PFSK-1 (cell line): ENCODE results near the gene CYRIA.

Source experiments
- FOXP2 ChIP-seq: optimal IDR thresholded peaks from 2 replicates; pipeline ENCODE3; 2011; ENCODE audit warnings: borderline replicate concordance, control low read depth, inconsistent platforms; ENCODE audit not compliant: insufficient read depth; ENCODE audit errors: extremely low read length, extremely low read depth
- POLR2AphosphoS5 ChIP-seq: IDR thresholded peaks from 2 replicates; pipeline ENCODE4 v1.6.1; 2012; ENCODE audit warnings: low read depth, mild to moderate bottlenecking, control low read depth, low read length, moderate library complexity
- REST ChIP-seq, 2 experiments: IDR thresholded peaks; 2 replicates each; pipeline versions ENCODE4 v1.6.1 to v1.8.0; 2011 to 2012; ENCODE audit warnings: low read depth in 2 of 2, low read length in 2 of 2, control low read depth in 1 of 2, inconsistent platforms in 1 of 2, mild to moderate bottlenecking in 1 of 2, moderate library complexity in 1 of 2; ENCODE audit not compliant: insufficient read depth in 1 of 2
- SIN3A ChIP-seq: IDR thresholded peaks from 2 replicates; pipeline ENCODE4 v1.6.1; 2012; ENCODE audit warnings: mild to moderate bottlenecking, low read length, moderate library complexity, borderline replicate concordance; ENCODE audit not compliant: insufficient read depth
- TAF1 ChIP-seq: IDR thresholded peaks from 2 replicates; pipeline ENCODE4 v1.6.1; 2012; ENCODE audit warnings: low read length, control low read depth, borderline replicate concordance; ENCODE audit not compliant: insufficient read depth

CYRIA gene

DNA sequence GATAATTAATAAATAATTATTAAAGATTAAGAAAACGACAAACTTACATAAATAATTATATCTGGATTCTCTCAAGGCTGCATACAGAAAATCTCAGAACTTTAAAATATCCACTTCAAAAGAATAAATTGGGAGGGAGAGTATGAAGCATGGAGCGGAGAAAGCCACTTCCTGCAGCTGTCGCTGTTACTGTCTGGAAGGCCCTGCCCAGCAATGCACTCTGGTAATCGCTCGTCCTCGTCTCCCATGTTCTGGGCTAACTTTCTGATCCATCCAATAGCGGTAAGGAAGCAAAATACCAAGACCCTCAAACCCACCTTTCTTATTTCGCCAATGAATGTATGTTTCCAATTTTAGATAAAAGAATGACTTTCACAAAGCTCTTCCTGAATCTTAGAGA lies 26.7 kb downstream of the CYRIA start:
- TF ChIP-seq SIN3A (no peak), REST (IDR thresholded peaks at IDR 0.05; ENCODE audit: insufficient read depth in 1 of 2, low read depth in 2 of 2, low read length in 2 of 2) (no peak)

DNA sequence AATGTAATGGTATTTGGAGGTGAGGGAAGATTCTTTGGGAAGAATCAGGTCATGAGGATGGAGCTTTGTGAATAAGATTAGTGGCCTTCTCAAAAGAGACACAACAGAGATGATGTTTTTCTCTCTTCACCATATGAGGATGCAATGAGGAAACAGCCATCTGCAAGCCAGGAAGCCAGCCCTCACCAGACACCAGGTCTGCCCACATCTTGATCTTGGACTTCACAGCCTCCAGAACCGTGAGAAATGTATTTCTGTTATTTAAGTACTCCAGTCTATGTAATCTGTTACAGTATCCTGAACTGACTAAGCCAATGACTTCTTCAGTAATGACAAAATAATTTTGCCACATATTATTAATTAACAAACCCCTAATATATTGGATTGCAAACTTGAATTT lies 28.3 kb downstream of the CYRIA start:
- no peak for TF ChIP-seq FOXP2
- TF ChIP-seq SIN3A: no peak
- no peak for TF ChIP-seq REST (IDR thresholded peaks at IDR 0.05; ENCODE audit: insufficient read depth in 1 of 2, low read depth in 2 of 2, low read length in 2 of 2)
- TF ChIP-seq POLR2AphosphoS5: no peak
- no peak for TF ChIP-seq TAF1

GRCh38 chr2:16635791-16636699 lies 29.6 kb downstream of the CYRIA start:
- TF ChIP-seq TAF1: no peak
- no peak for TF ChIP-seq SIN3A
- TF ChIP-seq POLR2AphosphoS5: no peak
- no peak for TF ChIP-seq REST (IDR thresholded peaks at IDR 0.05; ENCODE audit: insufficient read depth in 1 of 2, low read depth in 2 of 2, low read length in 2 of 2)
- TF ChIP-seq FOXP2: no peak

GRCh38 chr2:16633621-16634430 lies 31.8 kb downstream of the CYRIA start:
- TF ChIP-seq FOXP2 (no peak), SIN3A (no peak), TAF1 (no peak), POLR2AphosphoS5 (no peak), REST (IDR thresholded peaks at IDR 0.05; ENCODE audit: insufficient read depth in 1 of 2, low read depth in 2 of 2, low read length in 2 of 2) (no peak)
